Neural cell (in vitro differentiated cells): ENCODE data around the gene AKAP6.

Source experiments
- EP300 ChIP-seq: fragments of 450-650 bp; conservative IDR thresholded peaks from 2 replicates; pipeline ENCODE4 v1.6.1; 2014; ENCODE audit warnings: antibody characterized with exemption, mild to moderate bottlenecking, moderate library complexity; ENCODE audit not compliant: poor library complexity, severe bottlenecking
- EZH2 ChIP-seq: fragments of 200-600, 300-800 bp; shearing (Covaris generic), sonication (generic); IDR thresholded peaks from 2 replicates; pipeline ENCODE4 v1.6.1; 2014; ENCODE audit warnings: antibody characterized with exemption, low read length, borderline replicate concordance, mild to moderate bottlenecking; ENCODE audit not compliant: insufficient read depth, poor library complexity, severe bottlenecking
- MXI1 ChIP-seq: fragments of 450-650 bp; conservative IDR thresholded peaks from 2 replicates; pipeline ENCODE4 v1.6.1; 2014; ENCODE audit warnings: antibody characterized with exemption, mild to moderate bottlenecking; ENCODE audit not compliant: poor library complexity, severe bottlenecking
- POLR2AphosphoS5 ChIP-seq: IDR thresholded peaks from 2 replicates; pipeline ENCODE4 v1.6.1; 2012
- RAD21 ChIP-seq: fragments of 450-650 bp; conservative IDR thresholded peaks from 2 replicates; pipeline ENCODE4 v1.6.1; 2014; ENCODE audit warnings: antibody characterized with exemption, mild to moderate bottlenecking, moderate library complexity
- SMC3 ChIP-seq: fragments of 450-650 bp; conservative IDR thresholded peaks from 2 replicates; pipeline ENCODE4 v1.6.1; 2014; ENCODE audit warnings: antibody characterized with exemption, mild to moderate bottlenecking, moderate library complexity; ENCODE audit not compliant: poor library complexity
- TAF1 ChIP-seq: IDR thresholded peaks from 2 replicates; pipeline ENCODE4 v1.6.1; 2012; ENCODE audit warnings: low read depth
- TF ChIP-seq, protein P1 (sequence below): fragments of 450-650 bp; IDR thresholded peaks from 2 replicates; pipeline ENCODE4 v1.5.1; 2014; ENCODE audit warnings: antibody characterized with exemption, mild to moderate bottlenecking, moderate library complexity; ENCODE audit not compliant: poor library complexity, severe bottlenecking
- TF ChIP-seq, protein P2 (sequence below): IDR thresholded peaks from 2 replicates; pipeline ENCODE4 v1.6.1; 2012; ENCODE audit warnings: borderline replicate concordance

DNA sequence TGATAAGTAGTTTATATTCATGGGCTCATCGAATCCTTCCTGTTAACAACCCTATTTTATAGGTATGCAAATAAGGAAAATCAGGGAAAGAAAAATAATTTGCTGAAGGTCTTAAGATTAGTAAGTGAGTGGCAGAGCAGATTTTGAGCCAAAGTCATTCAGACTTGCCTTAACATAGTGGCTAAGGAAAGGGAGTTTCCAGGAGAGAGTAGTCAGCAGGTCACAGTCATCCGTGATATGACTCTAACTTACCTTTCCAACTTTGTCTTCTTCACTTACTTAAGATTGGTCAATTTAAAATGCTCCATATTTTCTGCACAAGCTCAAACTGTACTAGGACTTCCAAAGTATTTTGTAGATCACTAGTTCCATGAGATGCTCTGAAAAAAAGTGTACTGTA is 46.6 kb downstream of the AKAP6 start:
- TF ChIP-seq, protein P1, sequence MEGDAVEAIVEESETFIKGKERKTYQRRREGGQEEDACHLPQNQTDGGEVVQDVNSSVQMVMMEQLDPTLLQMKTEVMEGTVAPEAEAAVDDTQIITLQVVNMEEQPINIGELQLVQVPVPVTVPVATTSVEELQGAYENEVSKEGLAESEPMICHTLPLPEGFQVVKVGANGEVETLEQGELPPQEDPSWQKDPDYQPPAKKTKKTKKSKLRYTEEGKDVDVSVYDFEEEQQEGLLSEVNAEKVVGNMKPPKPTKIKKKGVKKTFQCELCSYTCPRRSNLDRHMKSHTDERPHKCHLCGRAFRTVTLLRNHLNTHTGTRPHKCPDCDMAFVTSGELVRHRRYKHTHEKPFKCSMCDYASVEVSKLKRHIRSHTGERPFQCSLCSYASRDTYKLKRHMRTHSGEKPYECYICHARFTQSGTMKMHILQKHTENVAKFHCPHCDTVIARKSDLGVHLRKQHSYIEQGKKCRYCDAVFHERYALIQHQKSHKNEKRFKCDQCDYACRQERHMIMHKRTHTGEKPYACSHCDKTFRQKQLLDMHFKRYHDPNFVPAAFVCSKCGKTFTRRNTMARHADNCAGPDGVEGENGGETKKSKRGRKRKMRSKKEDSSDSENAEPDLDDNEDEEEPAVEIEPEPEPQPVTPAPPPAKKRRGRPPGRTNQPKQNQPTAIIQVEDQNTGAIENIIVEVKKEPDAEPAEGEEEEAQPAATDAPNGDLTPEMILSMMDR, result no peak
- no peak for TF ChIP-seq POLR2AphosphoS5
- no peak for TF ChIP-seq EZH2
- TF ChIP-seq RAD21, result no peak
- no peak for TF ChIP-seq SMC3
- TF ChIP-seq EP300, result no peak
- TF ChIP-seq MXI1, result no peak
- TF ChIP-seq, protein P2, sequence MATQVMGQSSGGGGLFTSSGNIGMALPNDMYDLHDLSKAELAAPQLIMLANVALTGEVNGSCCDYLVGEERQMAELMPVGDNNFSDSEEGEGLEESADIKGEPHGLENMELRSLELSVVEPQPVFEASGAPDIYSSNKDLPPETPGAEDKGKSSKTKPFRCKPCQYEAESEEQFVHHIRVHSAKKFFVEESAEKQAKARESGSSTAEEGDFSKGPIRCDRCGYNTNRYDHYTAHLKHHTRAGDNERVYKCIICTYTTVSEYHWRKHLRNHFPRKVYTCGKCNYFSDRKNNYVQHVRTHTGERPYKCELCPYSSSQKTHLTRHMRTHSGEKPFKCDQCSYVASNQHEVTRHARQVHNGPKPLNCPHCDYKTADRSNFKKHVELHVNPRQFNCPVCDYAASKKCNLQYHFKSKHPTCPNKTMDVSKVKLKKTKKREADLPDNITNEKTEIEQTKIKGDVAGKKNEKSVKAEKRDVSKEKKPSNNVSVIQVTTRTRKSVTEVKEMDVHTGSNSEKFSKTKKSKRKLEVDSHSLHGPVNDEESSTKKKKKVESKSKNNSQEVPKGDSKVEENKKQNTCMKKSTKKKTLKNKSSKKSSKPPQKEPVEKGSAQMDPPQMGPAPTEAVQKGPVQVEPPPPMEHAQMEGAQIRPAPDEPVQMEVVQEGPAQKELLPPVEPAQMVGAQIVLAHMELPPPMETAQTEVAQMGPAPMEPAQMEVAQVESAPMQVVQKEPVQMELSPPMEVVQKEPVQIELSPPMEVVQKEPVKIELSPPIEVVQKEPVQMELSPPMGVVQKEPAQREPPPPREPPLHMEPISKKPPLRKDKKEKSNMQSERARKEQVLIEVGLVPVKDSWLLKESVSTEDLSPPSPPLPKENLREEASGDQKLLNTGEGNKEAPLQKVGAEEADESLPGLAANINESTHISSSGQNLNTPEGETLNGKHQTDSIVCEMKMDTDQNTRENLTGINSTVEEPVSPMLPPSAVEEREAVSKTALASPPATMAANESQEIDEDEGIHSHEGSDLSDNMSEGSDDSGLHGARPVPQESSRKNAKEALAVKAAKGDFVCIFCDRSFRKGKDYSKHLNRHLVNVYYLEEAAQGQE, result no peak
- no peak for TF ChIP-seq TAF1
